Activated CD4-positive, alpha-beta T cell treated with anti-CD3 and anti-CD28 coated beads, Interleukin-2, amount 50 U/mL, for 4 hours (primary cell): ENCODE measurements around the gene CFAP20DC.

ENCODE experiments used
- DNase-seq, 2 experiments: peaks; one replicate each; pipeline ENCODE4 v3.0.0-alpha.2; 2020

Gene CFAP20DC

GRCh38 chr3:58798312-58798711, 251.5 kb downstream of the CFAP20DC start:
- DNase-seq, result no peak

- DNase-seq, result no peak
These were observed 255.1 kb downstream of the CFAP20DC start for GRCh38 chr3:58794750-58795149.

- DNase-seq, result no peak
These were observed 255.9 kb downstream of the CFAP20DC start for GRCh38 chr3:58793938-58794337.

- no peak for DNase-seq
These were observed 256.8 kb downstream of the CFAP20DC start for GRCh38 chr3:58792921-58793451.

- DNase-seq, result no peak
These were observed 260.4 kb downstream of the CFAP20DC start for GRCh38 chr3:58789385-58789784.

GRCh38 chr3:58784888-58785287, 264.9 kb downstream of the CFAP20DC start:
- DNase-seq, result no peak

GRCh38 chr3:58784425-58784824, 265.4 kb downstream of the CFAP20DC start:
- DNase-seq, result no peak

- no peak for DNase-seq
These were observed 266.0 kb downstream of the CFAP20DC start for GRCh38 chr3:58783845-58784244.

- no peak for DNase-seq
These were observed 269.9 kb downstream of the CFAP20DC start for GRCh38 chr3:58779934-58780333.

- DNase-seq, result no peak
These were observed 273.6 kb downstream of the CFAP20DC start for GRCh38 chr3:58776231-58776630.

GRCh38 chr3:58772462-58772861, 277.4 kb downstream of the CFAP20DC start:
- no peak for DNase-seq

GRCh38 chr3:58769065-58769464, 280.8 kb downstream of the CFAP20DC start:
- DNase-seq, result no peak

- no peak for DNase-seq
These were observed 283.1 kb downstream of the CFAP20DC start for GRCh38 chr3:58766587-58767282.

GRCh38 chr3:58755150-58755549, 294.7 kb downstream of the CFAP20DC start:
- no peak for DNase-seq

- no peak for DNase-seq
These were observed 295.8 kb downstream of the CFAP20DC start for GRCh38 chr3:58754074-58754473.

GRCh38 chr3:58751882-58752567, 297.8 kb downstream of the CFAP20DC start:
- no peak for DNase-seq

GRCh38 chr3:58751235-58751634, 298.6 kb downstream of the CFAP20DC start:
- DNase-seq, result no peak

- no peak for DNase-seq
These were observed 299.9 kb downstream of the CFAP20DC start for GRCh38 chr3:58749948-58750347.

GRCh38 chr3:58748024-58748423, 301.8 kb downstream of the CFAP20DC start:
- DNase-seq, result no peak

- DNase-seq, result no peak
These were observed 303.1 kb downstream of the CFAP20DC start for GRCh38 chr3:58746758-58747157.

- DNase-seq, result no peak
These were observed 306.5 kb downstream of the CFAP20DC start for GRCh38 chr3:58743296-58743695.

GRCh38 chr3:58742239-58742638, 307.6 kb downstream of the CFAP20DC start:
- no peak for DNase-seq

- no peak for DNase-seq
These were observed 312.2 kb downstream of the CFAP20DC start for GRCh38 chr3:58737644-58738043.

- DNase-seq, result no peak
These were observed 318.2 kb downstream of the CFAP20DC start for GRCh38 chr3:58731673-58732072.
